Activated B cell treated with CpG ODN at 0.5 μM for 24 hours (primary cell): ENCODE measurements around the gene SPATS2L. TPM values are rescaled to one million over a fixed set of nuclear protein-coding genes. Genes with fewer than 3 reads are reported as not detected.

Source experiments
- ATAC-seq: fragments of 200-7000 bp; cut with Tn5 transposase; one replicate; pipeline ENCODE4 v1.10.0; 2021; ENCODE audit warnings: low read depth, mild to moderate bottlenecking, moderate library complexity
- CTCF ChIA-PET: fragments of 350-600 bp; sonication (Branson Sonifier 250); formaldehyde crosslinking; loops from one replicate; lab custom pipeline; 2021; ENCODE audit warnings: antibody characterized with exemption; lab: Charles Lee
- POLR2A ChIA-PET: fragments of 350-600 bp; sonication (Branson Sonifier 250); formaldehyde crosslinking; loops from one replicate; lab custom pipeline; 2021; ENCODE audit warnings: antibody characterized with exemption; lab: Charles Lee
- DNase-seq: peaks from one replicate; pipeline ENCODE4 v3.0.0; 2022
- H3K27ac Mint-ChIP-seq: one replicate; pipeline ENCODE4 v1.8.0; 2020; ENCODE audit warnings: mixed read lengths
- H3K27me3 Mint-ChIP-seq: one replicate; pipeline ENCODE4 v1.8.0; 2021; ENCODE audit warnings: mixed read lengths
- H3K36me3 Mint-ChIP-seq: one replicate; pipeline ENCODE4 v1.8.0; 2021; ENCODE audit warnings: low read depth, mixed read lengths
- H3K4me1 Mint-ChIP-seq: one replicate; pipeline ENCODE4 v1.8.0; 2021; ENCODE audit warnings: mixed read lengths
- H3K4me3 Mint-ChIP-seq: one replicate; pipeline ENCODE4 v1.8.0; 2020; ENCODE audit warnings: mild to moderate bottlenecking, mixed read lengths
- H3K9me3 Mint-ChIP-seq: one replicate; pipeline ENCODE4 v1.8.0; 2020; ENCODE audit warnings: mixed read lengths
- CTCF ChIP-seq: fragments of 200-600 bp; IDR thresholded peaks from one replicate; pipeline ENCODE4 v1.8.0; 2022; ENCODE audit warnings: antibody characterized with exemption, mild to moderate bottlenecking
- intact Hi-C: fragments of 100-400 bp; cut with micrococcal nuclease; formaldehyde crosslinking; loops from one replicate; pipeline ENCODE4 v1.15.1; 2024
- total RNA-seq: library from RNA; stranded (reverse); gene quantifications from 2 replicates; pipeline ENCODE4 v1.2.3, GENCODE V29; 2022

Gene SPATS2L
- total RNA-seq, result 0.64 and 0.86 TPM in 2 replicates

DNA sequence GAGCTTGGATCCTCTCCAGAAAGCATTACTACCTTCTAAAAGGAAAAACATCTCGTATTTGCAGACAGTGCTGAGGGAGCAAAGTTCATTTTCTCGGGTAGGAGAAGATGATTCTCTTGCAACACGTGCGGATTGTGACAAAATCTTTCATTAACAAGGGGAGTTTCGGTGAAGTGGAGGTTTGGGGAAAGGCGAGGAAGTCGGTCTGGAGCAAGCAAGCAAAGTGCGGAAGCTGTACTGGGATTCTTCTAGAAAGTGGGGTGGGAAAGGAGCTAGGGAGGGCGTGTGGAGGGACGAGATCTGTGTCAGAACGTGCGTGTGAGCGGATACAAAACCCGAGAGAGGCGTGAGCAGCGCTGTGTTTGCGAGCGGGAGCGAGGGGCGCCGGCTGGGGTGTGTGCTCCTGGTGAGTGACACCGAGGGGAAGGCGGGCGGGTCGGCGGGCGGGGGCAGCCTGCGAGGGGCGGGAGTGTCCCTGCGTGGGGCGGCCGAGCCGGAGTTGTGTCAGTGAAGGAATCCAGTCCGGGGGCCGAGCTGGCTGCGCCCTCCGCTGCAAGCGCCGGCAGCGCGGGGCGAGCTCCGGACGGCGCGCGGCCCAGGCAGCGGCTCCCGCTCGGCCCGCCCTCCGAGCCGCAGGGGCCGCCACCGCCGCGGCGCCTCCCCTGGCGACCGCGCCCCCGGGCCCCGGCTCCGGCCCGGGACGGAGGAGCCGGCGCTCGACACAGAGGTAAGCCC lies at the start of gene SPATS2L:
TSS of gene SPATS2L (plus strand) at position 498 of the 735 bp plus-strand sequence. CDS start 82,552 bp downstream, outside the sequence.
- POLR2A ChIA-PET, result no interaction called here

DNA sequence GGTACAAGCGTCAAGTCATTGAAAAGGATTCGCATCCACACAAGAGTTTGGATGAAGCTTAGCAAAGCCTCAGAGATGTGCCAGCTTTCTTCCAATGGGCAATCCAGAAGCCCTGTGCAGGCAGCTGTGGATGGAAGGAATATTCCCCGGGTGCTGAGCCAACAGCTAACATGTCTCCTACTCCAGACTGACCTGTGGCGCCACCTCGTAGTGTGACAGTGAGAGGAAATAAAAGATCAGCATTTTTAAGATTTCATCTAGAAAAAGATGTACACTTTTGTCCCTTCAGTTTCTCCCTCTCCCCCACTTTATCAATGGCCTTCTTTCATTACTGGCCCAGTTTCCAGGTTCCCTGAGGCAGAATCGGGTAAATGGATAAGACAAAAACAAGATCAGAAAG lies 48.9 kb upstream of the SPATS2L start:
- Mint-ChIP-seq H3K4me1 (no peaks in the 10 kb centered on the region), H3K9me3 (no peaks in the 10 kb centered on the region), H3K4me3 (no peak overlapping the region), H3K27me3 (peaks cover 3% of the 10 kb centered on the region), H3K36me3 (no peaks in the 10 kb centered on the region), H3K27ac (no peak overlapping the region)
- ATAC-seq, result no peak
- ChIA-PET CTCF (no interaction called here), POLR2A (no interaction called here)
- TF ChIP-seq CTCF, result no peak
- no peak for DNase-seq
- intact Hi-C loops, result no loop called here

More for the DNA sequence above, at the start of gene SPATS2L:
- Mint-ChIP-seq H3K27me3 (peaks cover 43% of the 10 kb centered on the region), H3K9me3 (no peaks in the 10 kb centered on the region), H3K36me3 (no peaks in the 10 kb centered on the region), H3K4me3 (peak within 1 kb of the TSS; percentile 80), H3K27ac (no peak within 1 kb of the TSS), H3K4me1 (peaks cover 12% of the 10 kb centered on the region)
- CTCF ChIA-PET, result no interaction called here
- intact Hi-C loops, result loop anchor here (5.0 kb wide), 1 partner anchor 161 kb away; no protein-coding TSS in a partner anchor
- ATAC-seq, result peak; percentile 53
- DNase-seq, result peak; percentile 22
- no peak for TF ChIP-seq CTCF

DNA sequence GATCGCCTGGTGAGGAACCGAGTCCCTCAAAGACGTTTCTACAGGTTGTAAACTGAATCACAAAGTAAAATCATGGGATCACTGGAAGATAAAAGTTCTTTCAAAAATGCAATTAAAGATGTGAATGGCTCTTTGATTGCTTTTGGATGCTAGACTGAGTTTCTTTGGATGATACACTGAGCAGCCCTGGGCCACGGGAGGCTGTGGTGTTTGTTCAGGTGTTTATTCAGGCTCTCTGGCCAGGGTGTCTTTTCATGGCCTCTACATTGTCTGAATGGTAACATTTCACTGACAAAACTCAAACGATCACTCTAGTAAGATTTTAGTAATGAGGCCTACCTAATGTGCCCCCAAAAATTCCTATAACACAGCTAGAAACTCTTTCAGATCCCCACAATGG lies 48.4 kb upstream of the SPATS2L start:
- DNase-seq (no peak), ATAC-seq (no peak)
- ChIA-PET CTCF (no interaction called here), POLR2A (no interaction called here)
- H3K27me3 Mint-ChIP-seq, result peaks cover 3% of the 10 kb centered on the region
- intact Hi-C loops, result no loop called here
- no peaks in the 10 kb centered on the region for H3K9me3 Mint-ChIP-seq
- no peaks in the 10 kb centered on the region for H3K4me1 Mint-ChIP-seq
- no peak overlapping the region for H3K4me3 Mint-ChIP-seq
- H3K27ac Mint-ChIP-seq, result no peak overlapping the region
- no peak for TF ChIP-seq CTCF
- no peaks in the 10 kb centered on the region for H3K36me3 Mint-ChIP-seq

DNA sequence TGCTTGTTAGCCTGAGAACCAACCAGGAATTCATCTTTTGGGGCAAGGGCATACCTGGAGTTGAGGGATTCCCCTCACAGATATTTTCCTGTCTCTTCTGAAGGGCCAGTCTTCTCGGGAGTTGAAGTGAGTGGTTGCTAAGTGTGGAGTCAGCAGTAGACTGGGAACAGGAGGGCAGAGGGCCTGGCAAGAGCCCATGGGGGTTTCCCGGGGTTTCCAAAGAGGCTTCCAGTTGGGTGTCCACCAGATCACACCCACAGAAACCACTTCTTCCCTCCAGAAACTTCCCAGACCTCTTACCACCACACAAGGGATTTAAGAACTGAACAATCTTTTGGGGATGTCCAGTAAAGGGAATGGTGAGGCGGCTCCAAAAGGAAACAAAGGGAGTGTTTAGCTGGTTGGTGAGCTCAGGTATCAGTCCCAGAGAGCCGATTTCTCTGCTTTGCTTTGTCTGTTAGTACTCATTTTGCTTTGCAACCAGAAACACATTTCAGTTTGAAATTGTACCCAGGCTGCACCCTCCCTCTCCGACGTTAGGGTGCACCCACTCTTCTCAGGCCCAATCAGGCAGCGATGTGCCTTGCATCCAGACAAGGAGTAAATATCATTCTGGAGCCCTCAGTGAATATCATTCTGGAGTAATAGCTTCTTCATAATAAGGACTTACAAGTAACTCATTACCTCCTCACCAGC lies 47.5 kb upstream of the SPATS2L start:
- Mint-ChIP-seq H3K36me3 (no peaks in the 10 kb centered on the region), H3K27ac (no peak overlapping the region), H3K9me3 (no peaks in the 10 kb centered on the region), H3K4me3 (no peak overlapping the region), H3K4me1 (no peaks in the 10 kb centered on the region), H3K27me3 (peaks cover 3% of the 10 kb centered on the region)
- POLR2A ChIA-PET, result no interaction called here
- DNase-seq (no peak), ATAC-seq (no peak)
- TF ChIP-seq CTCF, result no peak
- intact Hi-C loops, result no loop called here
- CTCF ChIA-PET, result no interaction called here

- ATAC-seq, result no peak
- intact Hi-C loops, result no loop called here
- Mint-ChIP-seq H3K4me1 (no peaks in the 10 kb centered on the region), H3K36me3 (no peaks in the 10 kb centered on the region), H3K27me3 (peaks cover 3% of the 10 kb centered on the region), H3K4me3 (no peak overlapping the region), H3K9me3 (no peaks in the 10 kb centered on the region), H3K27ac (no peak overlapping the region)
- no peak for TF ChIP-seq CTCF
- DNase-seq, result no peak
- ChIA-PET POLR2A (no interaction called here), CTCF (no interaction called here)
These were observed 46.9 kb upstream of the SPATS2L start for GRCh38 chr2:200259577-200259957.
